AG04449 (cell line): ENCODE measurements around the gene DUSP5.

Experiments
- CTCF ChIA-PET: fragments of 350-600 bp; formaldehyde crosslinking; extraction: SDS; loops from one replicate; lab custom pipeline; 2021; ENCODE audit warnings: antibody characterized with exemption; lab: Yijun Ruan, JAX
- POLR2A ChIA-PET: fragments of 400-600, 350-600 bp; formaldehyde crosslinking; extraction: SDS; loops from one replicate; lab custom pipeline; 2020; ENCODE audit warnings: antibody characterized with exemption, inconsistent platforms; lab: Yijun Ruan, JAX
- DNase-seq: peaks from one replicate; pipeline ENCODE4 v3.0.0-alpha.2; 2010; ENCODE audit warnings: low read depth, low spot score
- H3K4me3 ChIP-seq: 2 replicates; pipeline ENCODE4 v1.5.1; 2011; ENCODE audit warnings: low read depth, mild to moderate bottlenecking, control low read depth, low read length
- TF ChIP-seq, protein P1 (sequence below): IDR thresholded peaks from one replicate; pipeline ENCODE4 v1.5.1; 2011; ENCODE audit warnings: mild to moderate bottlenecking, moderate library complexity, low read length, control low read depth, inconsistent platforms; ENCODE audit not compliant: insufficient read depth; ENCODE audit errors: missing control alignments

Gene DUSP5

DNA sequence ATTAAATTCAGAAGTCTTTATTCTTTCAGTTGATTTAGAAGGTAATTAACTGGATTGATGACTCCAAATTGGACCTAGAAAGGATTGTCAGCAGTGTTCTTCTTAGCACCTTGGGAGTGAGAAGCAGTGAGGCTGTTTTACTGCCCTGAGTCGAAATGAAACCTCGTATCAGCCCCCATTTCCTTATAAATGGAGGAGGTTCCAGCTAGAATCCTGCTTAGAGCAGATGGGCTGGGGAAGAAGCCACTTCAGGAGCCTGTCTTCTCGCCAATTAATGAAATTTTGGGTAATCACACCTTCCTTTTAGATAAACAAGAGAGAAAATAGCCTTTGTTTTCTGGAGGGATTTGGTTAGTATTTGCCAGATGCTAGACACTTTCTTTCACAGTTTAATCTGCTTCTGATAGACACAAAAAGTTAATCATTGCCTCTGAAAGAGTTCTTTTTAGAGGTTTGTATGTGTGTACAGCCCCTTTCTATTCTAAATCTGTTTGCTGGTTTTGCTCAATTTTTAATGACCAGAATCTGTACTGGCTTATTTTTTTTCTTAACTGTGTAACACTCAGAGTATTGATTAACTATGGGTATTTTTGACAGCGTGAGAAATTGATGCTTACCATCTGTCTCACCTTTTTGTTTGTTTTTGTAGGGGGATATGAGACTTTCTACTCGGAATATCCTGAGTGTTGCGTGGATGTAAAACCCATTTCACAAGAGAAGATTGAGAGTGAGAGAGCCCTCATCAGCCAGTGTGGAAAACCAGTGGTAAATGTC is 4.6 kb downstream of the DUSP5 start:
- CTCF ChIA-PET = interaction anchor here (1.2 to 9.7 kb wide), 5 partner anchors 10 to 196 kb away, joined by 3 to 106 read pairs (median 11); no protein-coding TSS in a partner anchor
- TF ChIP-seq, protein P1, sequence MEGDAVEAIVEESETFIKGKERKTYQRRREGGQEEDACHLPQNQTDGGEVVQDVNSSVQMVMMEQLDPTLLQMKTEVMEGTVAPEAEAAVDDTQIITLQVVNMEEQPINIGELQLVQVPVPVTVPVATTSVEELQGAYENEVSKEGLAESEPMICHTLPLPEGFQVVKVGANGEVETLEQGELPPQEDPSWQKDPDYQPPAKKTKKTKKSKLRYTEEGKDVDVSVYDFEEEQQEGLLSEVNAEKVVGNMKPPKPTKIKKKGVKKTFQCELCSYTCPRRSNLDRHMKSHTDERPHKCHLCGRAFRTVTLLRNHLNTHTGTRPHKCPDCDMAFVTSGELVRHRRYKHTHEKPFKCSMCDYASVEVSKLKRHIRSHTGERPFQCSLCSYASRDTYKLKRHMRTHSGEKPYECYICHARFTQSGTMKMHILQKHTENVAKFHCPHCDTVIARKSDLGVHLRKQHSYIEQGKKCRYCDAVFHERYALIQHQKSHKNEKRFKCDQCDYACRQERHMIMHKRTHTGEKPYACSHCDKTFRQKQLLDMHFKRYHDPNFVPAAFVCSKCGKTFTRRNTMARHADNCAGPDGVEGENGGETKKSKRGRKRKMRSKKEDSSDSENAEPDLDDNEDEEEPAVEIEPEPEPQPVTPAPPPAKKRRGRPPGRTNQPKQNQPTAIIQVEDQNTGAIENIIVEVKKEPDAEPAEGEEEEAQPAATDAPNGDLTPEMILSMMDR = no peak
- H3K4me3 ChIP-seq = no peak overlapping the region; the same call in 1 of the 2 replicates
- POLR2A ChIA-PET = interaction anchor here (1.3 to 2.8 kb wide), 2 partner anchors 10 to 76 kb away, joined by 5 to 15 read pairs; no protein-coding TSS in a partner anchor
- DNase-seq = no peak

DNA sequence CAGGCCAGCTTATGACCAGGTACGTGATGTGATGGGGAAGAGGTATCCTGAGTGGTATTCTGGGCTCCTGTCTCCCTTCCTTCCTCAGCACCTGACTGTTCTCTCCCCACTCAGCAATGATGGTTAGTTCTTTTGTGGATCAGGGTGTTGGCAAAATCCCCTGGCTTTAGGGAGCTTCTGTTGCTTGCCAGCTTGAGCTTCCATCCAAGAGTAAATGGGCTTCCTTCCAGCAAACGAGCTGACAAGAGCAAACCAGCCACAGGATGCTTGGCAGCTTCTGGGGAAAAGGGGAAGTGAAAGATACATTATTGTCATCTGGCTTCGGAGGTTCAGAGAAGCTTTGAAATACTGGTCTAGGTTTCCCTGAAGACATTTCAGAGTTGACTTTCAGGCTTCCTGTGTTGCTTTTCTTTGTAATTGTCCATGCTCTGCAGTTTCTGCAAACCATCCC is 5.2 kb downstream of the DUSP5 start:
- CTCF ChIA-PET = interaction anchor here (0.7 to 9.7 kb wide), 11 partner anchors 10 to 1793 kb away, joined by 3 to 106 read pairs (median 4); no protein-coding TSS in a partner anchor
- TF ChIP-seq, protein P1 = no peak
- DNase-seq = no peak
- POLR2A ChIA-PET = interaction anchor here (1.3 to 2.8 kb wide), 2 partner anchors 9 to 77 kb away, joined by 5 to 15 read pairs; no protein-coding TSS in a partner anchor
- no peak overlapping the region; the same call in 1 of the 2 replicates for H3K4me3 ChIP-seq

DNA sequence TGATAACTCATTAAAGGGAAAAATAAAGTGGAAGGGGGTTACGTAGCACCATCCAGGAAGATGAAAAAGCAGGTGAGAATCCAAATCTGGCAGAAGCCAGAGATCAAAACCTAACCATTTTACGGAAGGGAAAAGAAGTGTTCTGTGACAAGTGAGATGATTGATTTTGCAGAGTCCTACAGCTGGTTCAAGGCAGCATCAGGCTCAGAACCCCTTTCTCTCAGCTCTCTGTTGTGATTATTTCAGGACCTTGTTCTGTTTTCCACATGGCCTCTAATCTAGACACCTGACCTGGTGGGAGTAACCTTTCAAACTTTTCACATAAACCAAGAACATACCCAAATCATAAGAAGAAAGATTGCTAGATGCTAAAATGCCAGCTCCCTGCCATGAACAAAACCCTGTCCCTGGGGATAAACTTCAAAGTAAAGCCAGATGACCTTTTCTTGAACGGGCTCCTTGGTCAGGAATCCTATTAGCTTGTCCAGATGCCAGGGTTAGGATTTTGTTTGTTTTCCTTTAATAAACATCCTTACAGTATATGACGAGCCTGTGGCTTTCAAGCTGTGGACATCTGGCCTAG is 5.9 kb downstream of the DUSP5 start:
- CTCF ChIA-PET = interaction anchor here (1.0 to 9.7 kb wide), 11 partner anchors 9 to 1792 kb away, joined by 3 to 106 read pairs (median 4); no protein-coding TSS in a partner anchor
- TF ChIP-seq, protein P1 = no peak
- H3K4me3 ChIP-seq = no peak overlapping the region
- POLR2A ChIA-PET = interaction anchor here (0.7 to 2.8 kb wide), 2 partner anchors 9 to 167 kb away, joined by 3 to 15 read pairs; no protein-coding TSS in a partner anchor
- DNase-seq = no peak

DNA sequence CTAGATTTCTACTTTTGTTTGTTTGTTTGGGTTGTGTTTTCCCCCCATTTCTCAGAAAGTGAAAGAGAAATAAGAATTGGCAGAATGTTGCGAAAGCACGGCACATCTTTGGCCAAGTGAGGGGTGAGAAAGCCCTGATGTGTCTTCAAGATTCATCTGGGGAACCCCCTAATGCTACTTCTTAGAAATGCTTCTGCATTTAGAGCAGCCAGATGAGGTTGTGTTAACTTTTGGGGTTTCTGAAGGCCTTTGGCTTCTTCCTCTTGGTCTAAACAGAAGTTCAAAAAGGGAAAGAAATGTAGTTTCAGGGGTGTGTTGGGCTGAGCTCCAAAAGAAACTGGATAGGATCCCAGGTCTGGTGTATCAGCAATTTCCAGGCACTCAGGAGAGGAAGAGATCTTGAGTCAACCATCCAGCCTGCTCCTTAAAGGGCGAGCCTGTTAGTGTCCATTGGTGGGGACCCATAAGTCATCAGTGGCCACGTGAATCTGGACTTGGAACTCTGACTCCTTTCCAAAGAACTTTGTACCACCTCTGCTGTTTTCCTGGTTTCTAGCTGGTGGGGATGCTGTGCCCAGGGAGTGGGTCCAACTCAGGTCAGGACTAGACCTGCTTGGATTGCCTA is 6.5 kb downstream of the DUSP5 start:
- ChIA-PET POLR2A (interaction anchor here (0.7 to 2.8 kb wide), 2 partner anchors 8 to 168 kb away, joined by 3 to 15 read pairs; no protein-coding TSS in a partner anchor), CTCF (interaction anchor here (1.0 to 9.7 kb wide), 10 partner anchors 8 to 198 kb away, joined by 3 to 106 read pairs (median 4); no protein-coding TSS in a partner anchor)
- DNase-seq = no peak
- TF ChIP-seq, protein P1 = no peak
- H3K4me3 ChIP-seq = no peak overlapping the region

DNA sequence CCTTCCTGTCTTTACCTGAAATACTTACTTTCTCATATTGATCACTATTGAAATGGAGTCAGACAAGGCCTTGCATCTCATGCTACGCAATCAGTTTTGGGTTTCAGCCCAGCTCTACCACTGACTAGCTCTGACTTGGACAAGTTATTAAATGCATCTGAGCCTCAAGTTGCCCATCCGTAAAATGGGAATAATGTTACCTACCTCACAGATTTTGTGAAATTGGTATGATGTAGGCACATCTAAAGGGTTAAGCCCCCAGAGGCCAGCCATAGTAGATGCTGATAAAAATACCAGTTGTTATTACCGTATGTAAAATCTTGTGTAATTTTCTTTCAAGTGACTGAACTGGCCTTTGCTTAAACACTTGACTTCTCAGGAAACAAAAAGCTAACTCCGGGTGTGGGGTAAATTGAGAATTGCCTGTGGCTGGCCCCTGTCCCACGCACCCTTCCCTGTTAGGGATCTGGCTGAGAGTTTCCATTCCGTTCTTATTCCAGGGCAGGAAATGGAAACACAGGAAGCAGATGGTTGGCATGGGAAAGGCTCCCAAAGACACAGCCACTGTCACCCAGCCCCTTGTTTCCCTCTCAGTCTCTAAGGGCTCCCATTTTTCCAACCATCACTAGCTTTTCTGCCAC is 7.5 kb downstream of the DUSP5 start:
- ChIA-PET CTCF (interaction anchor here (1.0 to 3.6 kb wide), 8 partner anchors 41 to 199 kb away, joined by 3 to 13 read pairs (median 4); no protein-coding TSS in a partner anchor), POLR2A (interaction anchor here (2.8 kb wide), 1 partner anchor 7 kb away, joined by 15 read pairs; no protein-coding TSS in a partner anchor)
- no peak overlapping the region for H3K4me3 ChIP-seq
- TF ChIP-seq, protein P1 = no peak
- no peak for DNase-seq
